ENCODE data around the gene EPM2A.

Gene EPM2A

DNA sequence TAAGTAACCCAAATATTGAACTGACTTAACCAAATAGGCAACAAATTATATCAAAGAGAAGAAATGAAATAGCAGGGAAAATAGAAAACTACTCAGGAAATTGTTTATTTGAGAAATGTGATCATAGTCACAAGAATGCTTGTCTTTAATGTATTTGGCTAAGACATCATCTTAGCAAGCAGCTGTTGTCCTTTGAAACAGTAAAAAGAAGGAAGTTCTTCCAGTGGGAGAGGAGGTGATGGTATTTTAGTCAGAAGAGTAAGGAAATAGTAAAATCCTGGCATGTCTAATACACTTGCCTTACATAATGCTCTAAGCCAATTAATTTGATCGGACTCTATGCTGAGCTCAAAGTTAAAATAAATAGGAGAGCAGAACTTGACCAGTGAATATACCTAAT lies 126.5 kb downstream of the EPM2A start:
- in situ Hi-C loops (cut with MboI; ENCODE audit: low sequenced_read_pairs): no loop called here

- in situ Hi-C loops (cut with MboI; ENCODE audit: low sequenced_read_pairs): no loop called here
These were observed 131.3 kb downstream of the EPM2A start for GRCh38 chr6:145603991-145604390.

DNA sequence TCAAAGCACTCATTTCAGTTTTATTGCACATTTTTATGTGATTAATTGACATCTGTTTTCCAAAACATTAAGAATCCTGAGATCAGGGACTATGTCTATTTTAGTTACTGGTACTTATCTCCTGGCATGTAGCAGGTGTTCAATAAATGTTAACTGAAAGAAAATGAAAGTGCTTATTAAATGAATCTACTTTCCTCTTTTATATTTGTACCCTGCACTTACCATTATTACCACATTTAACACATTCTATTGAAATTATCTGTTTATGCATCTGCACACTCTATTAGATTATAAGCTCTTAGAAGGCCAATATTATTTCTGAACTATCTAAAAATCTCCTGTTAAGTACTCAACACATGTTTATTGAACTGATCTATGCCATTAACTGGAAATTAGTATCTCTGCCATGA lies 131.9 kb downstream of the EPM2A start:
- in situ Hi-C loops (cut with MboI; ENCODE audit: low sequenced_read_pairs): no loop called here

DNA sequence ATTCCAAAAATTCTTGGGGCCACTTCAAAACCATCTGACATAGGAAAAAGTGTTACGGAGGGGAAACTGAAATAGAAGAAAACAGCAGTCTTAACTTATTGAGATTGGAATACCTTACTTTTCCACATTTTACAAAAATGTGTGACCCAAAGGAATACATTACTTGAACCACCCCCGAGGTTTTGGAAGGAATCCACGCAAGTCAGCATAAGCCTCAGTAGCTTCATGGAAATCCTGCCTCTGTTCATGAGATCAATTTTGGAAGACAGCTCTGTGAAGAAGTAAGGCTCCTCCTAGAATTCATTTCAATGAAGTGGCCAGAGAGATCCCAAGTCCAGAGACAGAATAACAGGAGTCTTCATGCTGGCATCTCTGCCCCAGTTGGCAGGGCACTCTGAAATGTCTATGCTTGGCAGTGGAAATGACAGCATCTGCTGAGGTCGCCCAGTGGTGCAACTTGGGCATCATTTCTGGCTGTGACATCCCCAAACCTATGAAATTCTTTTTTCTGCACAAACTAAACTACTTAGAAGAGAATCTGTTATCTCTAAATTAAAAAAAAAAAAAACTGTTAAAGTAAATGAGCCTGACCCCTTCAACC lies 132.5 kb downstream of the EPM2A start:
- in situ Hi-C loops (cut with MboI; ENCODE audit: low sequenced_read_pairs): no loop called here

GRCh38 chr6:145601397-145601796 lies 133.9 kb downstream of the EPM2A start:
- in situ Hi-C loops (cut with MboI; ENCODE audit: low sequenced_read_pairs): no loop called here

GRCh38 chr6:145600299-145600698 lies 135.0 kb downstream of the EPM2A start:
- in situ Hi-C loops (cut with MboI; ENCODE audit: low sequenced_read_pairs): no loop called here

- in situ Hi-C loops (cut with MboI; ENCODE audit: low sequenced_read_pairs): no loop called here
These were observed 146.3 kb downstream of the EPM2A start for GRCh38 chr6:145588981-145589380.

- in situ Hi-C loops (cut with MboI; ENCODE audit: low sequenced_read_pairs): no loop called here
These were observed 148.0 kb downstream of the EPM2A start for GRCh38 chr6:145587334-145587733.

DNA sequence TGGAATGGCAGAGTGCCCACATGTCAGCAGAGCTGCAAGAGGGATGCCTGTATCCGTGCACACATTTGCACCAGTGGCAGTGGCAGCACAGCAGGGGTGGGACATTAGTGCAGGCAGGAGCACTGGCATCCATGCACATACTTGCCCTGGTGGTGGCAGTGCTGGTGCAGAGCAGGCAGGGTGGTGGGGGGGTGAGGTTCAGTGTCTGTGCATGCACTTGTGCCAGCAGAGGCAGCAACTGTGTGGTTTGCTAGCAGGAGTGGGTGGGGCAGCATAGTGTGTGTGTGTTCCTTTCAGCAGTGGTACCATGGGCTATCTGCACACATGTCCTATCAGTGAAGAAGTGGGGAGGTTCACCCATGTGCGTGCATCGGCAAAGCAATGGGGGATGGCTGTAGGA lies 151.6 kb downstream of the EPM2A start:
- in situ Hi-C loops (cut with MboI; ENCODE audit: low sequenced_read_pairs): no loop called here
